GM21717 (cell line): Measurements from ENCODE around the gene TBCB.
A peak's percentile ranks its signal among the peaks of the same experiment; 100 is the strongest.
"Not testable (repeated sequence)": the region's sequence is repeated elsewhere in the genome, so short reads cannot be mapped to it uniquely, and the experiment has no call there.

Experiments used
- ATAC-seq: cut with Tn5 transposase; IDR thresholded peaks from one replicate; pipeline ENCODE4 v1.9.1; 2021; ENCODE audit warnings: mild to moderate bottlenecking, moderate library complexity; ENCODE audit not compliant: unreplicated experiment

The TBCB gene

GRCh38 chr19:36115453-36116343 is at the start of gene TBCB:
Gene TBCB, plus strand, starts transcription at chr19:36115468. Its CDS starts 93 bp downstream, at chr19:36115561.
- ATAC-seq, result peak; percentile 10

GRCh38 chr19:36067681-36068080 is 47.6 kb upstream of the TBCB start:
- ATAC-seq, result no peak

GRCh38 chr19:36068810-36069499 is 46.3 kb upstream of the TBCB start:
- ATAC-seq, result not testable (repeated sequence)

- no peak for ATAC-seq
Measured at GRCh38 chr19:36072081-36072480, 43.2 kb upstream of the TBCB start.

GRCh38 chr19:36073121-36073876 is 42.0 kb upstream of the TBCB start:
- no peak for ATAC-seq

- no peak for ATAC-seq
Measured at GRCh38 chr19:36079389-36079945, 35.8 kb upstream of the TBCB start.

GRCh38 chr19:36081385-36081784 is 33.9 kb upstream of the TBCB start:
- no peak for ATAC-seq

GRCh38 chr19:36081894-36082293 is 33.4 kb upstream of the TBCB start:
- ATAC-seq, result no peak

GRCh38 chr19:36082916-36083315 is 32.4 kb upstream of the TBCB start:
- no peak for ATAC-seq

GRCh38 chr19:36084231-36085009 is 30.8 kb upstream of the TBCB start:
- ATAC-seq, result no peak

- no peak for ATAC-seq
Measured at GRCh38 chr19:36086326-36086725, 28.9 kb upstream of the TBCB start.

- ATAC-seq, result no peak
Measured at GRCh38 chr19:36089847-36090246, 25.4 kb upstream of the TBCB start.

- no peak for ATAC-seq
Measured at GRCh38 chr19:36090910-36091695, 24.2 kb upstream of the TBCB start.

- ATAC-seq, result no peak
Measured at GRCh38 chr19:36092566-36092965, 22.7 kb upstream of the TBCB start.

- no peak for ATAC-seq
Measured at GRCh38 chr19:36093146-36093662, 22.1 kb upstream of the TBCB start.

GRCh38 chr19:36093687-36094086 is 21.6 kb upstream of the TBCB start:
- no peak for ATAC-seq

- ATAC-seq, result no peak
Measured at GRCh38 chr19:36097036-36097435, 18.2 kb upstream of the TBCB start.

GRCh38 chr19:36099166-36099785 is 16.0 kb upstream of the TBCB start:
- no peak for ATAC-seq

GRCh38 chr19:36100476-36100875 is 14.8 kb upstream of the TBCB start:
- no peak for ATAC-seq
